Measurements from ENCODE around the gene BCR.

Gene BCR

DNA sequence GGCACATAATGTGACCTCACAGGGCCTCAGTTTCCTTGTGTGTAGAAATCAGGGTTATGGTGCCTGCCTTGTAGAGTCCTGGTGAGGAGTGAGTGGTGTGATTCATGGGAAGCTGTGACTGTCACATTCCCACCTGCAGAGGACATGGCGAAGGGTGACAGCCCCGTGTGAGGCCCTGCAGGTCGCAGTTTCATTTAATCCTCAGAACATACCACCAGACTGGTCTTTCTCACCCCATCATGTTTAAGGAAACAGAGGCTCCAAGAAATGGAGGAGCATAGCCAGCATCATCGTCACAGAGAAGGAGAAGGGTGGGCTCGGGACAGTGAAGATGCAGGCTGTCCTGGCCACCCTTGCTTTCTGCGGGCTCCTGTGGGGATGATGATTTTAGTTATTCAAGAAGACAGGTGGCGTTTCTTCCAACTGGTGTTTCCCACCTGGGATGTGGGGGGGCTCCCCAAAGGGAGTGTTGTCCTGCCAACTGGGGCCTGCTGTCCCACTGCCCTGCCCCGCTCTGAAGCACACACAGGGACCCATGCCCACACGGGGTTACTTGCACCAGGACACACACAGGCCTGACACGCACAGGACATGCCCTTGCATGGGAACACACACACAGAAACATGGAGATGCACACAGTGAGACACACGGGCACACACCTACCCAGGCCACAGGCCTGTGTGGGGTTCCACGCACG is 100.2 kb downstream of the BCR start:
- no peaks in the 10 kb centered on the region for H3K27me3 ChIP-seq (ENCODE audit: insufficient read depth, poor library complexity, severe bottlenecking)

DNA sequence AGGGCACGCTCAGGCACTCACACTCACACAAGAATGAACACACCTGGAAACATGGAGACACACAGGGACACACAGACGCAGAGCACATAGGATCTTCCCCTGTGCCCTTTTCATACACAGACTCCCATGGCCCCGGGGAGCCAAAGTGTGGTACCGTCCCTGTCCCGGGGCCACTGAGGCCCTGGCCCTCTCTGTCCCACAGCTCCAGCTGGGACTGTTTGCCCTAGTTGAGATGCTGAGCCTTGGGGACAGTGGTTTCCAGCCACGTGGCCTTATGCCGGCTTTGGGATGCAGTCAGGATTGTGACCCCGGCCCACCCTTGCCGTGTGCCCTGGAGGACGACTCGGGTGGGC is 100.7 kb downstream of the BCR start:
- TF ChIP-seq GABPA (IDR thresholded peaks at IDR 0.05; ENCODE audit: low read depth) (no peak), SPI1 (IDR thresholded peaks at IDR 0.05; ENCODE audit: borderline replicate concordance, low read depth) (no peak), POLR2AphosphoS5 (IDR thresholded peaks at IDR 0.05; ENCODE audit: low read depth) (no peak)
- TF ChIP-seq, protein P1, sequence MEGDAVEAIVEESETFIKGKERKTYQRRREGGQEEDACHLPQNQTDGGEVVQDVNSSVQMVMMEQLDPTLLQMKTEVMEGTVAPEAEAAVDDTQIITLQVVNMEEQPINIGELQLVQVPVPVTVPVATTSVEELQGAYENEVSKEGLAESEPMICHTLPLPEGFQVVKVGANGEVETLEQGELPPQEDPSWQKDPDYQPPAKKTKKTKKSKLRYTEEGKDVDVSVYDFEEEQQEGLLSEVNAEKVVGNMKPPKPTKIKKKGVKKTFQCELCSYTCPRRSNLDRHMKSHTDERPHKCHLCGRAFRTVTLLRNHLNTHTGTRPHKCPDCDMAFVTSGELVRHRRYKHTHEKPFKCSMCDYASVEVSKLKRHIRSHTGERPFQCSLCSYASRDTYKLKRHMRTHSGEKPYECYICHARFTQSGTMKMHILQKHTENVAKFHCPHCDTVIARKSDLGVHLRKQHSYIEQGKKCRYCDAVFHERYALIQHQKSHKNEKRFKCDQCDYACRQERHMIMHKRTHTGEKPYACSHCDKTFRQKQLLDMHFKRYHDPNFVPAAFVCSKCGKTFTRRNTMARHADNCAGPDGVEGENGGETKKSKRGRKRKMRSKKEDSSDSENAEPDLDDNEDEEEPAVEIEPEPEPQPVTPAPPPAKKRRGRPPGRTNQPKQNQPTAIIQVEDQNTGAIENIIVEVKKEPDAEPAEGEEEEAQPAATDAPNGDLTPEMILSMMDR (IDR thresholded peaks at IDR 0.05; ENCODE audit: insufficient read depth, low read length), result no peak
- TF ChIP-seq, protein P2, sequence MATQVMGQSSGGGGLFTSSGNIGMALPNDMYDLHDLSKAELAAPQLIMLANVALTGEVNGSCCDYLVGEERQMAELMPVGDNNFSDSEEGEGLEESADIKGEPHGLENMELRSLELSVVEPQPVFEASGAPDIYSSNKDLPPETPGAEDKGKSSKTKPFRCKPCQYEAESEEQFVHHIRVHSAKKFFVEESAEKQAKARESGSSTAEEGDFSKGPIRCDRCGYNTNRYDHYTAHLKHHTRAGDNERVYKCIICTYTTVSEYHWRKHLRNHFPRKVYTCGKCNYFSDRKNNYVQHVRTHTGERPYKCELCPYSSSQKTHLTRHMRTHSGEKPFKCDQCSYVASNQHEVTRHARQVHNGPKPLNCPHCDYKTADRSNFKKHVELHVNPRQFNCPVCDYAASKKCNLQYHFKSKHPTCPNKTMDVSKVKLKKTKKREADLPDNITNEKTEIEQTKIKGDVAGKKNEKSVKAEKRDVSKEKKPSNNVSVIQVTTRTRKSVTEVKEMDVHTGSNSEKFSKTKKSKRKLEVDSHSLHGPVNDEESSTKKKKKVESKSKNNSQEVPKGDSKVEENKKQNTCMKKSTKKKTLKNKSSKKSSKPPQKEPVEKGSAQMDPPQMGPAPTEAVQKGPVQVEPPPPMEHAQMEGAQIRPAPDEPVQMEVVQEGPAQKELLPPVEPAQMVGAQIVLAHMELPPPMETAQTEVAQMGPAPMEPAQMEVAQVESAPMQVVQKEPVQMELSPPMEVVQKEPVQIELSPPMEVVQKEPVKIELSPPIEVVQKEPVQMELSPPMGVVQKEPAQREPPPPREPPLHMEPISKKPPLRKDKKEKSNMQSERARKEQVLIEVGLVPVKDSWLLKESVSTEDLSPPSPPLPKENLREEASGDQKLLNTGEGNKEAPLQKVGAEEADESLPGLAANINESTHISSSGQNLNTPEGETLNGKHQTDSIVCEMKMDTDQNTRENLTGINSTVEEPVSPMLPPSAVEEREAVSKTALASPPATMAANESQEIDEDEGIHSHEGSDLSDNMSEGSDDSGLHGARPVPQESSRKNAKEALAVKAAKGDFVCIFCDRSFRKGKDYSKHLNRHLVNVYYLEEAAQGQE (IDR thresholded peaks at IDR 0.05; ENCODE audit: insufficient replicate concordance, low read depth), result no peak
- Histone ChIP-seq H3K4me3 (replicated peaks; ENCODE audit: insufficient read depth, low read length) (no peak overlapping the region), H3K27me3 (ENCODE audit: insufficient read depth, poor library complexity, severe bottlenecking) (no peaks in the 10 kb centered on the region), H3K27ac (replicated peaks) (no peak overlapping the region)
- no peak for DNase-seq (ENCODE audit: low read depth in 1 of 2, low spot score in 1 of 2)

More for the DNA sequence above, 100.2 kb downstream of the BCR start:
- no peak for DNase-seq (ENCODE audit: low read depth in 1 of 2, low spot score in 1 of 2)
- H3K4me3 ChIP-seq (replicated peaks; ENCODE audit: insufficient read depth, low read length), result no peak overlapping the region
- TF ChIP-seq SPI1 (IDR thresholded peaks at IDR 0.05; ENCODE audit: borderline replicate concordance, low read depth), result no peak
- TF ChIP-seq GABPA (IDR thresholded peaks at IDR 0.05; ENCODE audit: low read depth), result no peak
- no peak for TF ChIP-seq POLR2AphosphoS5 (IDR thresholded peaks at IDR 0.05; ENCODE audit: low read depth)
- TF ChIP-seq, protein P2 (IDR thresholded peaks at IDR 0.05; ENCODE audit: insufficient replicate concordance, low read depth), result no peak
- TF ChIP-seq, protein P1 (IDR thresholded peaks at IDR 0.05; ENCODE audit: insufficient read depth, low read length), result no peak
- H3K27ac ChIP-seq (replicated peaks), result no peak overlapping the region

DNA sequence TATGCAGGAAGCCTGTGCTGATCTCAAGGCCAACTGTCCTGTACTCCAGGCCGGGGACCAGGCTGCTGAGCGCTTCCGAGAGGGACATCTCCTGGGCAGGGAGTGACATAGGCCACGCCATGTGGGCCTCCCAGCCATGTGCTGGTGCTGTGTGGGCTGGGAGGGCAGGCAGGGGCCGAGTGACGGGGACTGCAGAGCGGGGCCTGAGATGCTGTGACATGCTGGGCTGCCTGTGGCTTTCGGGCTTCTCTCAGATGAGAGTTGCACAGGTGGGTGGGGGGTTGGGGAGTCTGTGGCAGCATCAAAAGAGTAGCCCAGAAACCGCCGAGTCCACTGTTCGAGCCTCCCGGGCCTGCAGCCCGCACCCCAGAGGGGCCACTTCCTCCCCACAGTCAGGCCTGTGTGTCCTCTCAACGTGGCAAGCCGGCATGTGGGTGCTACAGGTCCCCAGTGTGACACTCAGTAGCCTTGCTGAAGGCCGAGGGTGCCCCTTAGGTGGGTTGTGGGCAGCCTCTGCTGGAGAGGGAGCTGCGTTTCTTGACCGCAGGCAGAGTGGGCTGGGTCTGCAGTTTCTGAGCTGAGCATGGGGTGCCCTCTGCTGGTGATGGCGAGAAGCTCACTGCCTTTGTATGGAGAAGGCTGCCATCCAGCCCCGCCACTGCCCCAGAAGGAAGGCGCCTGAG is 101.2 kb downstream of the BCR start:
- peak; percentile 62 to 77 for DNase-seq (ENCODE audit: low read depth in 1 of 2, low spot score in 1 of 2)
- Histone ChIP-seq H3K4me3 (replicated peaks; ENCODE audit: insufficient read depth, low read length) (no peak overlapping the region), H3K27ac (replicated peaks) (no peak overlapping the region), H3K27me3 (ENCODE audit: insufficient read depth, poor library complexity, severe bottlenecking) (no peaks in the 10 kb centered on the region)
- TF ChIP-seq, protein P2 (IDR thresholded peaks at IDR 0.05; ENCODE audit: insufficient replicate concordance, low read depth), result no peak
- peak; percentile 30; the same call in 1 of the 2 replicates for TF ChIP-seq SPI1 (IDR thresholded peaks at IDR 0.05; ENCODE audit: borderline replicate concordance, low read depth)
- TF ChIP-seq, protein P1 (IDR thresholded peaks at IDR 0.05; ENCODE audit: insufficient read depth, low read length), result peak; percentile 78
- TF ChIP-seq POLR2AphosphoS5 (IDR thresholded peaks at IDR 0.05; ENCODE audit: low read depth), result no peak
- TF ChIP-seq GABPA (IDR thresholded peaks at IDR 0.05; ENCODE audit: low read depth), result no peak
